ENCODE data around the gene OSBPL2.

Gene OSBPL2

DNA sequence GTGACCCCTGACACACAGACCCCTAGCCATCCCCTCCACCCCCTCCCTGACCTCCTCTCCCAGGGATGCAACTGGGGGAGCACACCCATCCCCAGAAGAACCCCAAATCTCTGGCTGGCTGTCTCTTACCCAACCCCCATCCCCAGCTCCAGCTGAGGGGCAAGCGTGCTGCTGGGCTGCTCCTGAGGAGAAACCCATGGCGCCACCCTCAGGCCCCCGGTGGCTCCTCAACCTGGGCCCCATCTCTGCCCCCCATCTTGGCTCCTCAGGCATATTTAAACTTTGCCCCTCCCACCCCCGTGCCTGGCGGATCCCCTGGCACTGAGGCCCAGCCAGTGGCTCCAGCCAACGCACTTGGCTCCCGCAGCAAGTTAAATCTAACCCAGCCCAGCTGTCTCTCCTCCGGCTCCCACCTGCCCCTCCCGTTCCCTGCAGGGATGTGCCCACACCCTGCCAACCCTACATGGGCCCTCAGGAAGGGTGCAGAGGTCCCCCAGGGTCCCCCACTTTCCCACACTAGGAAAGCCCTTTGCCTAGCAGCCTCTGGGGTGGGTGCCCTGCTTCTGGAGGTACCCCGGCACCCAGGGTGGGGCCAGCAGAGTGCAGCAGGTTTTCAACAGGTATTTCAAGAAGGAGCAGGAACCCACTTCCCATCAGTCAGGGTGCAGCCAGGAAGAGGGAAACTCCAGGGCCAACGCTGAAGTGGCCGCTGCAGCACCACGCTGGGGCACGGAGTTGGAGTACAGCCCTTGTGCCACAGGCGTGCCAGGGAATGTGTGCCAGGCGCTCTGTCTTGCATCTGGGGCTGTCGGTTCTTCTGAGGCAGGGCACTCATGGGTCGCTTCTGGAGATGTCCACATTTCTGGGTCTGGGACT is 5.3 kb upstream of the OSBPL2 start:
- peak in 10 of 58 donors; percentile 14 to 54 (median 32) for DNase-seq

DNA sequence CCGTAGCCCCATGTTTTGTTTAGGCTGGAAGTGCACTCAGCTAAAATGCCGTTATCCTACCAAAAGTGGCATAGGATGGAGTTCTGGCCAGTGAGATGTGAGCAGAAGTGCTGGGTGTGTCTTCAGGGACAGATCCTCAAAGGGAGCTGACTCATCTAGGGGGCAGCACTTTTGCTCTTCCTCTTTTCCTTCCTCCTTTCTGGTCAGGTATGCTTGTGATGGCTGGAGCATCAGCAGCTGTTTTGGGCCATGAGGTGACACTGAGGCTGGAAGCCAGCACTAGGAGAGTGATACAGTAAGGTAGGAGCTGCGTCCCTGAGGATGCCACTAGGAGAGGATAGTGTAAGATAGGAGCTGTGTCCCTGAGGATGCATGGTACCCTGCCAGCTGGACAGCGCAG is 4.6 kb upstream of the OSBPL2 start:
- DNase-seq = no peak

DNA sequence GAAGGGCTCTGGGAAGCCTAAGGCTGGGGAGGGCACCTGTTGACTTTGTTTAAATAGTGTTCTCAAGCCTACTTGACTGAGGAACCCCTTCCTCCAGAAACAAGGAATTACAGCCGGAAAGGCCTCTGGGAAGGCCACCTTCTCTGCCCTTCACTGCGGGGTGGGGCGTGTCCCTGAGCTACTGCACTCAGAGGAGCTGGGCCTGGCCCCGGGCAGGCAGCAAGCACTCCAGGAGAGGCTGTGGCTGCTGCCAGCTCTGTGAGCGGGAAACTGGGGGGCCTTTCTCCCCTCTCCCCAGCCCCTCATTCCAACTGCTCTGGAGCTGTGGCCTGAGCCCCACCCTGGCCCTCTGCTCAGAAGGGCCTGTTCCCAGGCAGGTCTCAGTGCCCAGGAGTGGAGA is 4.0 kb upstream of the OSBPL2 start:
- DNase-seq = no peak

DNA sequence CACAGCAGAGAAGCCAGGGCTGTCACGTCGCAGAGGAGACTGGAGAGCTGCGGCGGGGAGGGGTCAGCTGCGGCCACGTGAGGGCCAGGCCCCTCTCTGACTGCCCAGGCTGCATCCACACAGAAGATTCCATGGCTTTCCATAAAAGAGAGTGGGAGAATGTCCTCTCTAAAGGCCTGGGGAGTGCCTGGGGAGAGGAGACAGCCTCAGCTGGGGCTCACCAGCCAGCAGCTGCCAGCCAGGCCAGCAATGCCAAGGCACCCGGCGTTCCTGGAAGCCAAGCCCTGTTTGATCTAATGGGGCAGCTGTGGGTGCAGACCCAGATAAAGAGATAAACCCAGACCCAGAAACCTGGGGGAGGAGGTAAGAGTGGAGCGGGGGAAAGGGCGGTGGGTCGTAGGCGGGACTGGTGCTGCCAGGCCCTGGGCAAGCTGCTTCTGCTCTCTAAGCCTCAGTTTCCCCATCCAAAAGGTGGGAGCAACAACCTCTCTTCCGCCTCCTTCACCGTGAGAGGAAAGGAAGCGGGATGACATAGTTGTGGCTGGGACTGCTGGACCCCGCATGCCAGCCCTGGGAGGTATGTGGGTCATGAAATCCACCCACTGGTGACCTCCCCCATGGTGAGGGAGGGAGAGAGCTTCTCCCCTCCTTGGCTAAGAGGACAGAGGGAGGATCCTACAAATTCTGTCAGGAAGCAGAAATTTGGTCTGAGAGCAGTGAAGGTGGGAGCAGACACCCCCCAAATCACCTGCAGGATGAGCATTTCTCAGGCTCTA is 3.1 kb upstream of the OSBPL2 start:
- DNase-seq = peak in 3 of 58 donors; percentile 19 to 45 (median 24)

DNA sequence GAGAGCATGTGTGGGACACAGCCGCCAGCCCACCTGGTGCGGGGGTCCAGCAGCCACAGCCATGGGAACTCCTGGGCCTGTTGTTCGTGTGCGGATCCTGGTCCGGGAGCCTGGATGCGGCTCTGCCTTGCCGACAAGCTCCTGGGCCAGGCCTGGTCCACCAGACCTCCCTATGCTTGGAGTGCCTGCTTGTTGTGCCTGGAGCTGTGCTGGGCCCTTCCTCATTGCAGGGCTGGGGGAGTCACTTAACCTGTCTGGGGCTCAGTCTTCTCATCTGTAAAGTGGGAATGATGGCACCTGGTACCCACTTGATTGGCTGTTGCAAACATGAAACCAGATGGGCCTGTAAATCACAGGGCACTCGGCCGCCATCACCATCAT is 2.6 kb upstream of the OSBPL2 start:
- no peak for DNase-seq

DNA sequence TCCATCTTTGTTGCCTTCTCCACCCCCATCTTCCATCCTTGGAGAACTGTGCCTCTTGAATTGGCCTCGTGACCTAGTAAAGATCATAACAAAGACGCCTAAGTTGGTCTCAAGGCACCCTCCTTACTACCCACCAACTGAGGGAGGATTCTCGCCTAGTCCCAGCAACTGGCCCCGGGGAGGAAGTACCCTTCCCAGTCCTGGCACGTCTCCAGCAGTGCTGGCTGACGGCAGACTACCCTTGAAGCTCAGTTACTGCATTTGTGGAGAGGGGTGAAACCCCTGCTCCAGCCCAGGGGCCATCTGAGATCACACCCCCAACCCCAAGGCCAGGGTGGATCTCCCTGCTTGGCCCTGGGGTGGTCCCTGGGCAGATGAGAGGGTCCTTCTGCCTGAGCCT is 2.1 kb upstream of the OSBPL2 start:
- DNase-seq = no peak

DNA sequence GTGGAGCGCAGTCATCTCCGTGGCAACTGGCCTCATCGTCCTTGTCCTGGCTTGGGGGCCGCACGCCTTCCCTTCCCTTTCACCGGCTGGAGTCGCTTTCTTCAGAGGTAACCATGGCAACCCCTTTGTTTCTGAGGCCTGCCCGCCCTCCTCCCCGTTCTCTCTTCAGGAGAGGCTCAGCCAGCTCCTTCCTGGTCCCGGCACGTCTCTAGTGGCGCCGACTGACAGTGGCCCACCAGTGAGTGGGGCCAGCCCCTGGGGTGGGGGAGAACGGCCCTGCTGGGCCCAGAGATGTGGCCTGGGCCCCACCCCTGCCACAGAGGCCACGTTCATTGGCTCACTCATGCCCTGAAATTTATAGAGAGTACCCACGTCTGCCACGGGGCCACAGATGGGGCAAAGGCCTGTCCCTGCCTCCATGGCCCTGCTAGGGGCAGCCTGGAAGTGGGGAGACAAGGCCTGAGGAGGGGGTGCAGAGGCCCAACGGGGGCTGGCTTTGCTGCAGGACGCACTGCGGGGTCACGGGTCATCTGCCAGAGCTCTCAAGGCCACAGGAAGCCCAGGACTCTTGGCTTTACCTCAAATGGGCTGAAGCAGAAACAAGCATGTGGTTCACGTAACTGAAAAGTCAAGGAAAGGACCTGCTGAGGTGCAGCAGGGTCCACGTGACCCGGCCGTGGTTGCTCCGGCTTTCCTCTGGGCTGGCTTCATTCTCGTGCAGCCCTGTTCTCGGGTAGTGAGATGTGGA is 1.4 kb upstream of the OSBPL2 start:
- peak in 22 of 58 donors; percentile 11 to 76 (median 34) for DNase-seq

DNA sequence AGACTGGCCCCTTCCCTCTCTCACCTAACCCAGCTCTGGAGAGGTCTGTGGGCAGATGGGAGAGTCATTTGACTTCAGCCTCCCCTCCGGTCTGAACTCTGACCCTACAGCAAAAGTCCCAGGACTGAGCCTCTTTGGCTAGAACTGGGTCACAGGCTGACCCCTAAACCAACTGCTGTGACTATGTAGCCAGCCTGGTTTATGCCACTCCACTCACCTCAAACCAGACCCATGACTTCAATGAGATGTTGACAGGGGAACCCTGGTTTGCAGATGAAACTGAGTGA is 864 bp upstream of the OSBPL2 start:
- DNase-seq = no peak

DNA sequence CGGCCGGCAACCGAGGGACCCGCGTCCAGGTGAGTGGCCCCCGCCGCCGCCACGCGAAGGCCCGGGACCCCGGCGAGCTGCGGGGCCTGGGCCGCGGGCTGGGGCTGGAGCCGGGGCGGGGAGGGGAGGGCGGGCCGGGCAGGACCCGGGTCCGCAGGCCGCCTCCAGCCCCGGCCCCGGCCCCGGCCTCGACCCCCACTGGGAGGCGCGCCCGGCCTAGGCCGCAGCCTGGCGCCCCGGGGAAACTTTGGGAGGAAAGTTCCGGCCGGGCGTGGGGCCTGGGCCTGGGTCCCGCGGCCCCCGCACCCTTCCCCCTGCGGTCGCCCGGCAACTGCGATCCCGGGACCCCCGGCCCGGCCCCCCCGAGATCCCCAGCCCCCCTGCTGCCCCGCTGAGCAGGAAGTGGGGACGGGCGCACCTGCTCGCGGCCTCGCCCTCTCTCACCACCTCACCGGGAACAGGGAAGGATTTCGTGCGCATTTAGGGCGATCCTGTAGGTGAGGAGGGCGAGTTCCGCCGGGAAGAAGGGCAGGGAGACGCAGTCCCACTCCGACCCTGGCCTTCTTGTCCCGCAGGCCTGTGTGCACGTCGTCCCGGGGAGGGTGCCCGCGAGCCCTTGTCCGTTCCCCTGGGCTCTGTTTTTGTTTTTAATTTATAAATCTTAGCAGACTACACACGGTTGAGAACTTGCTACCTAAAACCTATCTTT is 402 bp downstream of the OSBPL2 start:
- DNase-seq = no peak

DNA sequence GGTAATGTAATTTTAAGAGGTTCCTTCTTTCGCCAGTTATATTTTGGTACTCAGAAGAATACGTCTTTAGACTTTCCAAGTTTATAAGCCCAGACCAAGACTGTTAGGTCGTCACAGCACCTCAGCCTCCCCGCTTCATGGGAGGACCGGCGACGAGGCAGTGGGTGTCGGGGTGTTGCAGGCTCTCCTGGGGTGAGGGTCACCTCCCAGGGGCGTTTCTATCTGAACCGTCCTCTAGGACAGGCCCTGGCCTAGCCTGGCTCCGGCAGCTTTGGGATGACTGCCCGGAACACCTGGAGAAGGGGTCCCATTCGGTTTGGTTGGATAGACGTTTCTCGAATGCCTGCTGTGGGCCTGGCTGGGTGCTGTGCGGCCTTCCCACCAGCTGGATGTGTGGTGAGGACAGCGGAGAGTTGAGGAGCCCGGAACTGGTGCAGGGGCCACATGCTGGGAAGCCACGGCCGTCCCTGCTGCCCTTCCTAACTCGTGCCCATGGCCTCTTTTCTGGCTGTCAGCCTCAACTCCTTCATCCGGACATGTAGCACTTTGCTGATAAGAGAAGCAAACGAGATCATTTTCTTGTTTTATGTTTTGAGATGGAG is 1.1 kb downstream of the OSBPL2 start:
- no peak for DNase-seq

DNA sequence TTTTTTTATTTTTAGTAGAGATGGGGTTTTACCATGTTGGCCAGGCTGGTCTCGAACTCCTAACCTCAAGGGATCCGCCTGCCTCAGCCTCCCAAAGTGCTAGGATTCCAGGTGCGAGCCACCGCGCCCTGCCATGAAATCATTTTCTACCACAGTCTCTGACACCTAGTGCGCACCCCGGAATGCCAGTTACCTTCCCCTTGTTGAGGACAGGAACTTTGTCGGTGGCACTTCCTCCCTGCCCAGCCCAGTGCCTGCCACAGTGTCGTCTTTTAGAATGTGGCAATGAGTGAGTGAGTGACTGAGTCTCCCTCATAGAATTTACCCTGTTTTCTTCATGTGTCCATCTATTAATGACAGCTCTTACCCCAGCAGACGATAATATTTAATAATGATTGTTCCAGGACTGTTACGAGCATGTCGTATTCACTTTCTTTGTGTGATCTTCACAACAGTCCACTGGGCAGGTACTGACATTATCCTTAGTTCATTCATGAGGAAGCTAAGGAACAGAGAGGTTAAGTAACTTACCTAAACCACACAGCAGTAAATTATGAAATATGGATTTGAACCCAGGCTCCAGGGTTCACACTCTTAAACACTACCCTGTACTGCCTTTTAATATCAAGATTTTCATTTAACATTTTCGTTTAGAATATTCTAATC is 1.8 kb downstream of the OSBPL2 start:
- DNase-seq = no peak

DNA sequence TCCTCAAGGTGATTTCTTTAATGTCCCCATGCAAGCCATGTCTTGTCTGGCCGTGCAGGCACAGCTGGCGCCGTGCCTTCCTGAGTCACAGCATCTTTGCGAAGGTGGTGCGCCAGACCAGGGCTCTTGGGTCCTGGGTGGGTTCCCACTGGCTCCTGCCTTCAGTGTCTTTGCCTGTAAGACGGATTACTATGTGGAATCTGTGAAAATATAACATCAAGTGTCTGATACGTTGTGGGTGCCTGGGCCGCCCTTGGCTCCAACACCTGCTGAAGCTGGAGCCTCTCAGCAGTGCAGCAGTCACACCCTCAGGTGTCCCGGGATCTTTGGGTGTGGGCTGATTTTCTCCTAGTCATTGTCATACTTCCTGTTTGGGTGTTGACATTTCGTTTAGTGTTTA is 3.2 kb downstream of the OSBPL2 start:
- no peak for DNase-seq

DNA sequence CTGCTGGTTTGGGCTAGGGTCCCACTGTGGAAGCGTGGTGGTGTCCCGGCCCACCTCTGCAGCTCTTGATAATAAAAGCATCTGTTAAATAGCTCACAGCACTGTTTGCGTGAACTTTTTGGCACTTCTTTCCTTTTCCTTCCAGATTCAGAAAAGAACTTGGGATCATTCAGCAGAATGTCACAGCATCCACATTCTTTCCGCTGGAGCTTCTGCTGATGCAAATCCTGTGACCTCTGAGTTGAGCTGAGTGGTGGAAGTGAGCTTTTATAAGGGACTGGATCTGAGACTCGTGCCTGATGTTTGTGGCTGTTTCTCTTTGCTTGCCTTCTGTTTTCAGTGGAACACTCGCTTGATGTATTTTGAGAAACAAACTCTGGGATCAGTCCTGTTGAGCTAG is 3.9 kb downstream of the OSBPL2 start:
- no peak for DNase-seq

DNA sequence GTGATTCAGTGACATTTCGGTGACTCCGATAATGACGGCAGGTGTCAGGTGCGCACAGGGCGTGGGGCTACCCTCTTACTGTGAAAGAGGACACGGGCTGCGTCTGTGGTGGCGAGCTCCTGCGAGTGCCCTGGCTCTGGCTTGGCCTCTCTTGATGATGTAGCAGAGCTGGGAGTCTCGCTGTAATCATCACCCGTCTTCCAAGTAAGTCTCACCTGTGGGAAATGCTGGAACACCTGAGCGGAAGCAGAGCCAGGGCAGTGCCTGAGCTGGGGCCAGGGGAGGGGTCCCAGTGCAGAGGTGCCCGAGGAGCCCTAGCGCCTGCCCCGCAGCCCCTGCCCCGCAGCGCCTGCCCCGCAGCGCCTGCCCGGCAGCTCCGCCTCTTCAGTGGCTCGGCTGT is 4.8 kb downstream of the OSBPL2 start:
- no peak for DNase-seq

DNA sequence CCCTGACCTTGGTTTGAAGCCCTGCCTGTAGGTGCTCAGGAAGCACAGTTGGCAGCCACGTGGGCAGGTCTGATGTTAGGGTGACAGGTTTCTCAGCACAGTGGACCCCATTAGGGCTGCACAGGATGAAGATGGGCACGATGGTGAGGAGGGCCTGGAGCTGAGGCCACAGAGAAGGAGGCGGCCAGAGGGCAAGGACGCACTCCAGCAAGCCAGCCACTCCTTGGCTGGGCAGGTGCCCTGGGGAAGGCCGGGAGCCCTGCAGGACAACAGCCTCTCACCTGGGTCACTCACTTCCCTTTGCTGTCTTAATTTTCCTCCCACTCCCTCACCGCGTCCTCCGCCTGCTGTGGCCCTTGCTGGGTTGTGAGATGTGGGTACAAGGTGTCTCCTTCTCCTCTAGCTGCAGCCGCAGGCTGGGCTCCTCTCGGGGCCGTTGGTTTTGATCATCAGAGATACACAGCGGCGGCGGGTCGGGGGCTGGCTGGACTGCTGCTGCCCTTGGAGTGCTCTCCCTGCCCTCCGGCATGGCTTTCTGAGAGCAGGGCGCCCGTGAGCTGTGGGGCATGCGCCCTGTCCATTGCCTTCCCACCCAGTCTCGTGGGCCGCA is 5.7 kb downstream of the OSBPL2 start:
- no peak for DNase-seq

DNA sequence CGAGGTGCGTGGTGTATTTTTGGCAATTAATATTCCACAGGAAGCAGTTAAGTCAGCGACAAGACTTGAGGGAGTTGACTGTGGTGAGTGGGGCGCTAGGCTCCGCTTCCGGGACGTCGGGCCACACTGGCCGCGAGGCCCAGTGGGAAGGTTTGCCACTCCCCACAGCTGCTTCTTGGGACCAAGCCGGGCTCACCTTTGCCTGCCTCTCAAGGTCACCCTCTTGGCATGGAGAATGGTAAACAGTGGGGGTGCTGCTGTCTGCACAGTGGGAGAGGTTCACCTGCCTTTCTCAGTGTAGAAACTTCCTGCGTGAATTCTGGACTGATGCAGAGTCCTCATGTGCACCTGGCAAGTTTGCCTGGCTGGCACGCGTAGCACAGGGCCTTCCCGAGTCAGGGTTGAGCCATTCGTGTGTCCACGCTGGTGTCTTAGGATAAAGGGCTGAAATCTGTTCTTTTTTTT is 6.4 kb downstream of the OSBPL2 start:
- no peak for DNase-seq

DNA sequence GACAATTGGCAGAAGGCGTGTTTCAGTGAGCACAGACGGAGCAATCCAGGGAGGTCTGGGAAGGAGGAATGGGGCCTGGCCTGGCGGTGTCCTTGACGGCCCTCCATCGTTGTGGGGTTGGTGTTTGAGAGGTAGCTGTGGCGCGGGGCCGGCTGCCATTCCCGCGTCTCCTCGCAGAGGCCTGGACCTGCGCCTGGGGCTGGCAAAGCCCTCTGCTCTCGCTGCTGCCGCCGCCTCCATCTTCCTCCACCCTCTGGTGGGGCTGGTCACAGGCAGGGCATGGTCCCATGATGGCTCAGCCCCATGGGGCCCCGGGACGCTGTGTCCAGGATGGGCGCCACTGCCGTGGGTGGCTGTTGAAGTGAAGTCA is 7.6 kb downstream of the OSBPL2 start:
- peak in 2 of 58 donors; percentile 14 to 43 for DNase-seq

DNA sequence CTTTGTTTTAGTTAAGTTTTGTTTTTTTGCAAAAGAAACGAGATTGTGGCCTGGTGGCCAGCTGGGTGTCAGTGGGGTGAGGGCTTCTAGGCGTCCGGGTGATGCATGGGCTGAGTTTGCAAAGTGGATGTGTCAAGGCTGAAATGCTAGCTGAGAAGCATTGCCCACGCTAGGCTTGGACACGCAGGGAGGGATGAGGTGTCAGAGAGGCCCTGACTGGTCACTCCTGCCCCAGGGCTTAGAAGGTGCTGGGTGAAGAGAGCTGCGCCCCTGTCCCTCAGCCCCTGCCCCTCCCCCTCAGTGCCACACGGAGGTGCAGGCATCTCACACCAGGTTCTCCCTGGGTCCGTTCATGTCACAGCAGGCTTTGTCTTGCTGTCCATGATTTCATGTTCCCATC is 8.1 kb downstream of the OSBPL2 start:
- DNase-seq = no peak

DNA sequence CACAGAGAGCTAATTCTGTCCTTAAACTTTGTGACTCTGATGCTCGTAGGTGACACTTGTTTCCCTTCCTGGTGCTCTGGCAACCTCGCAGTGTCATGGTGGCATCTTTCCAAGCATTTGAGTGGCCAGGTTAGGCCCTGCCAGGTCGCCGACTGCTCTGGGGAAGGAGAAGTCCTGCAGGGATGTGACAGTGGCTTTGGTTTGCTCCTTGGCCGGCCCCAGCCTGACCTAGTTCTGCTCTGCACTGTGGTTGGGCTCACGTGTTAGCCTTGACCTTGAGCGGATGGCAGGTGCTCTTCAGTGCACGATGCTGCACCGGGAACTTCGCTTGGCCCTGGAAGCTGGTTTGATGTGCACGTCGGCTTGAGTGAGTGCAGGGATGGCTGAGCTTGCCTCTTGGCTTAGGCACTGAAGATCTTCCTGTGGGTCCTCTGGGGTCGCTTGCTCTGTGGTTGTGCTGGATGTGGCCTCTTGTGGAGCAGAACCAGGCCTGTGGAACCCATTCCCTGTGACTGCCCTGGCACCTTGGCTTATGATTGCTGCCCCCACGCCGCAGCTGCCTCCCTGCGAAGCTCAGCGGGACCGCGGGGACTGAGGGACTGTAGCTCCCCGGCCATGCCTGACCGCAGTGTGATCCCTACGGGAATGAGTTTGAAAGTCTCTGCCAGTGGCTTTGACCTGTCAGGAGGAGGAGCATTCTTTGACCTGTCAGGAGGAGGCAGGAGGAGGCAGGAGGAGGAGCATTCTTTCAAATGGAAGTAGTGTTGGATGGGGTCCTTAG is 8.7 kb downstream of the OSBPL2 start:
- DNase-seq = no peak

All from anterior cingulate cortex (tissue), 58 donors.